GM12878 (cell line): ENCODE measurements around the gene RIPPLY3. TPM values are rescaled to one million over a fixed set of nuclear protein-coding genes. Genes with fewer than 3 reads are reported as not detected.

Experiments
- ATAC-seq: fragments of 200-7000 bp; cut with Tn5 transposase; 3 replicates; pipeline ENCODE4 v1.9.1; 2020; ENCODE audit warnings: mild to moderate bottlenecking, moderate library complexity
- BruUV-seq: library from RNA; stranded (reverse); fragments of 400-500 nt; replicated peaks from 2 replicates; lab custom pipeline; 2021; lab: Mats Ljungman, UMichigan
- CTCF ChIA-PET: fragments of 300-600 bp; sonication (Branson Sonifier 250); formaldehyde crosslinking; extraction: SDS; loops from one replicate; lab custom pipeline; 2021; ENCODE audit warnings: inconsistent platforms; lab: Yijun Ruan, JAX
- POLR2A ChIA-PET: fragments of 350-600 bp; formaldehyde crosslinking; extraction: SDS; loops from one replicate; lab custom pipeline; 2021; ENCODE audit warnings: inconsistent platforms; lab: Charles Lee
- RAD21 ChIA-PET: fragments of 300-600 bp; sonication (Branson Sonifier 250); formaldehyde crosslinking; loops from one replicate; lab custom pipeline; 2023; ENCODE audit warnings: antibody characterized with exemption; ENCODE audit not compliant: unreplicated experiment; lab: Charles Lee
- SMC1A ChIA-PET: fragments of 300-600 bp; sonication (Branson Sonifier 250); formaldehyde crosslinking; loops from one replicate; lab custom pipeline; 2023; ENCODE audit not compliant: unreplicated experiment, uncharacterized antibody; lab: Charles Lee
- DNase-seq: peaks from one replicate; pipeline ENCODE4 v3.0.0-alpha.2; 2011; ENCODE audit warnings: low read depth, low spot score
- FAIRE-seq: peaks from 3 replicates; lab custom pipeline; 2011; peaks lifted over from hg19 to GRCh38; lab: Jason Lieb, UNC
- H2AFZ ChIP-seq: 2 replicates; pipeline ENCODE4 v1.6.0; 2011; ENCODE audit warnings: low read depth, low read length, control low read depth; ENCODE audit not compliant: control insufficient read depth
- H3K27ac ChIP-seq: 2 replicates; pipeline ENCODE4 v1.5.1; 2011; ENCODE audit warnings: control low read depth; ENCODE audit not compliant: control insufficient read depth, insufficient read depth
- H3K27me3 ChIP-seq, 2 experiments: replicated peaks in 1 of 2; 2 replicates each; pipeline versions ENCODE4 v1.6.0 to v1.6.1; 2011; ENCODE audit warnings: low read length in 1 of 2; ENCODE audit not compliant: control insufficient read depth in 2 of 2, insufficient read depth in 2 of 2
- H3K36me3 ChIP-seq, 2 experiments: 2 replicates each; pipeline ENCODE4 v1.5.1; 2011; ENCODE audit warnings: low read length in 1 of 2; ENCODE audit not compliant: control insufficient read depth in 2 of 2, insufficient read depth in 2 of 2
- H3K4me1 ChIP-seq: 2 replicates; pipeline ENCODE4 v1.6.1; 2011; ENCODE audit warnings: mild to moderate bottlenecking, low read length, moderate library complexity, mixed read lengths; ENCODE audit not compliant: control insufficient read depth, insufficient read depth
- H3K4me2 ChIP-seq: 2 replicates; pipeline ENCODE4 v1.6.0; 2011; ENCODE audit warnings: control low read depth; ENCODE audit not compliant: control insufficient read depth, insufficient read depth
- H3K4me3 ChIP-seq: fragments of 200-600 bp; sonication (generic); 2 replicates; pipeline ENCODE4 v1.5.1; 2016
- H3K79me2 ChIP-seq: 2 replicates; pipeline ENCODE4 v1.6.0; 2011; ENCODE audit warnings: low read length; ENCODE audit not compliant: control insufficient read depth, insufficient read depth
- H3K9ac ChIP-seq: 2 replicates; pipeline ENCODE4 v1.8.0; 2011; ENCODE audit warnings: low read length, control low read depth, mixed read lengths; ENCODE audit not compliant: control insufficient read depth, insufficient read depth
- H3K9me3 ChIP-seq: replicated peaks from 3 replicates; pipeline ENCODE4 v1.5.1; 2011; ENCODE audit warnings: mild to moderate bottlenecking, low read length; ENCODE audit not compliant: control insufficient read depth, insufficient read depth
- H4K20me1 ChIP-seq: 2 replicates; pipeline ENCODE4 v1.6.0; 2011; ENCODE audit not compliant: control insufficient read depth, insufficient read depth
- CTCF ChIP-seq, 3 experiments: IDR thresholded peaks in 2 of 3; conservative IDR thresholded peaks in 1 of 3; 2 replicates each; pipeline ENCODE4 v1.5.1; 2011; ENCODE audit warnings: low read depth in 3 of 3, low read length in 3 of 3, mild to moderate bottlenecking in 3 of 3, control low read depth in 2 of 3, moderate library complexity in 2 of 3, inconsistent platforms in 1 of 3, mixed read lengths in 1 of 3; ENCODE audit not compliant: control insufficient read depth in 2 of 3, insufficient read depth in 1 of 3; ENCODE audit errors: extremely low read depth in 1 of 3
- RB1 ChIP-seq: fragments of 450-650 bp; formaldehyde crosslinking; IDR thresholded peaks from 2 replicates; pipeline ENCODE4 v1.6.1; 2017; ENCODE audit warnings: mild to moderate bottlenecking, borderline replicate concordance
- RELA ChIP-seq: fragments of 450-650 bp; IDR thresholded peaks from 2 replicates; pipeline ENCODE4 v1.8.0; 2014; ENCODE audit warnings: borderline replicate concordance; ENCODE audit not compliant: partially characterized antibody
- RFX5 ChIP-seq: IDR thresholded peaks from 2 replicates; pipeline ENCODE4 v1.6.1; 2011; ENCODE audit warnings: low read depth, low read length, improper control_type of control experiment
- SPI1 ChIP-seq: IDR thresholded peaks from 2 replicates; pipeline ENCODE4 v1.6.1; 2011; ENCODE audit warnings: low read depth, mild to moderate bottlenecking, low read length, moderate library complexity, borderline replicate concordance; ENCODE audit not compliant: insufficient read depth
- STAT3 ChIP-seq: IDR thresholded peaks from 2 replicates; pipeline ENCODE4 v1.6.1; 2011; ENCODE audit warnings: low read depth, low read length, improper control_type of control experiment
- WGBS: methylation state at CpG from one replicate; pipeline ENCODE4 v1.1.6; 2016; ENCODE audit warnings: low lambda C conversion rate; ENCODE audit not compliant: insufficient replicate concordance, insufficient coverage; ENCODE audit errors: missing lambda C conversion rate; 5-methylcytosine and 5-hydroxymethylcytosine counted together
- in situ Hi-C: fragments of 300-500 bp; cut with MboI; formaldehyde crosslinking; loops from 9 replicates; pipeline ENCODE4 v1.14.3; 2018; ENCODE audit warnings: mixed read lengths
- intact Hi-C: fragments of 100-400 bp; cut with micrococcal nuclease; formaldehyde crosslinking; loops from one replicate; pipeline ENCODE4 v1.14.2; 2022; ENCODE audit not compliant: unreplicated experiment
- polyA plus RNA-seq, 11 experiments: library from polyadenylated mRNA; depleted of rRNA in 4 of 11; unstranded in 6 of 11; stranded (reverse) in 5 of 11; fragments of >200 nt; fragmentation: Nextera tagmentation in 4 of 11; fragmentation: Illumina TruSeq in 1 of 11; extraction: Ambion mirVana in 4 of 11; extraction: Trizol in 1 of 11; gene quantifications; 1 replicate in 1 of 11; 2 replicates in 10 of 11; pipeline versions ENCODE4 v1.2.1 to v1.2.3, GENCODE V29; 2011 to 2016; ENCODE audit warnings: inconsistent platforms in 2 of 11, missing spikeins in 2 of 11, low read depth in 1 of 11
- total RNA-seq, 4 experiments: library from RNA; depleted of rRNA in 3 of 4; stranded (reverse); fragments of >200 nt in 3 of 4; fragmentation: Illumina TruSeq in 1 of 4; extraction: Trizol in 1 of 4; gene quantifications; 2 replicates each; pipeline versions ENCODE4 v1.2.1 to v1.2.3, GENCODE V29; 2013 to 2021

RIPPLY3 gene
- total and polyA plus RNA-seq, 10 of the 15 experiments (the other 5 are each of a cell fraction or from before 2014, with no cell fraction given), result not detected

GRCh38 chr21:37000381-37000780 is 6.1 kb upstream of the RIPPLY3 start:
- WGBS, result 20% methylated on average over 4 of the region's 4 CpGs
- intact Hi-C loops, result loop anchor here (5.0 kb wide), 1 partner anchor 77 kb away; no protein-coding TSS in a partner anchor
- ChIA-PET RAD21 (interaction anchor here (2.4 kb wide), 1 partner anchor 23 kb away, joined by 7 read pairs; no protein-coding TSS in a partner anchor), POLR2A (interaction anchor here (0.7 kb wide), 1 partner anchor 86 kb away, joined by 3 read pairs; no protein-coding TSS in a partner anchor), CTCF (interaction anchor here (1.3 to 2.8 kb wide), 4 partner anchors 11 to 51 kb away, joined by 3 to 10 read pairs (median 7); no protein-coding TSS in a partner anchor), SMC1A (no interaction called here)
- no peak overlapping the region for H3K9ac ChIP-seq
- in situ Hi-C loops, result no loop called here
- H3K4me2 ChIP-seq, result no peak overlapping the region
- H3K27ac ChIP-seq, result no peak overlapping the region
- FAIRE-seq, result no peak
- H4K20me1 ChIP-seq, result no peaks in the 10 kb centered on the region
- no peaks in the 10 kb centered on the region for H3K27me3 ChIP-seq
- no peaks in the 10 kb centered on the region for H3K9me3 ChIP-seq
- ATAC-seq, result no peak
- no peak for TF ChIP-seq RELA
- 0 out of 6 replicates have a peak, but pooled peaks of 1 of the 3 experiments have one; percentile 8 for TF ChIP-seq CTCF (IDR thresholded peaks at IDR 0.05 in 2 of 3, conservative IDR thresholded peaks at IDR 0.05 in 1 of 3; ENCODE audit: control insufficient read depth in 2 of 3, extremely low read depth in 1 of 3, insufficient read depth in 1 of 3, low read depth in 3 of 3, low read length in 3 of 3)
- TF ChIP-seq STAT3, result no peak
- TF ChIP-seq RFX5, result no peak
- no peak for TF ChIP-seq RB1
- TF ChIP-seq SPI1, result no peak
- H2AFZ ChIP-seq, result no peak overlapping the region
- H3K4me1 ChIP-seq, result no peaks in the 10 kb centered on the region
- H3K4me3 ChIP-seq, result no peak overlapping the region
- H3K36me3 ChIP-seq, result no peaks in the 10 kb centered on the region
- no TSS peak for BruUV-seq
- no peak for DNase-seq
- H3K79me2 ChIP-seq, result no peaks in the 10 kb centered on the region
